Lung (tissue), 12 donors: ENCODE measurements around the gene DMAC1. TPM values are rescaled to one million over a fixed set of nuclear protein-coding genes. Genes with fewer than 3 reads are reported as not detected.

ENCODE experiments used
- ATAC-seq: fragments of 200-7000 bp; cut with Tn5 transposase; one replicate; pipeline ENCODE4 v1.9.1; 2020; ENCODE audit warnings: moderate number of reproducible peaks; ENCODE audit not compliant: insufficient read depth, low FRiP score
- DNase-seq, 3 donors: peaks; one replicate each; pipeline ENCODE4 v3.0.0-alpha.2; 2013 to 2017
- H3K27ac ChIP-seq, 2 donors: one replicate each; pipeline ENCODE4 v1.5.1; 2013; ENCODE audit warnings: mild to moderate bottlenecking in 2 of 2, moderate library complexity in 2 of 2, control low read depth in 1 of 2, inconsistent platforms in 1 of 2, low read depth in 1 of 2, low read length in 1 of 2
- H3K27me3 ChIP-seq, 3 donors: one replicate each; pipeline ENCODE4 v1.5.1; 2013; ENCODE audit warnings: low read length in 2 of 3; ENCODE audit not compliant: control insufficient read depth in 3 of 3, insufficient read depth in 3 of 3
- H3K36me3 ChIP-seq, 4 donors: one replicate each; pipeline ENCODE4 v1.5.1; 2013; ENCODE audit warnings: low read length in 4 of 4, mild to moderate bottlenecking in 1 of 4, moderate library complexity in 1 of 4; ENCODE audit not compliant: control insufficient read depth in 4 of 4, insufficient read depth in 4 of 4
- H3K4me1 ChIP-seq, 5 donors: one replicate each; pipeline ENCODE4 v1.5.1; 2013; ENCODE audit warnings: low read length in 5 of 5, mild to moderate bottlenecking in 2 of 5, moderate library complexity in 1 of 5; ENCODE audit not compliant: control insufficient read depth in 5 of 5, insufficient read depth in 5 of 5
- H3K4me3 ChIP-seq: one replicate; pipeline ENCODE4 v1.5.1; 2013; ENCODE audit warnings: mild to moderate bottlenecking, control low read depth, moderate library complexity
- H3K9ac ChIP-seq, 2 donors: one replicate each; pipeline ENCODE4 v1.5.1; 2013; ENCODE audit warnings: low read length in 2 of 2, control low read depth in 1 of 2; ENCODE audit not compliant: insufficient read depth in 1 of 2
- H3K9me3 ChIP-seq, 4 donors: one replicate each; pipeline ENCODE4 v1.5.1; 2013; ENCODE audit warnings: low read length in 3 of 4, mild to moderate bottlenecking in 1 of 4, moderate library complexity in 1 of 4; ENCODE audit not compliant: control insufficient read depth in 4 of 4, insufficient read depth in 3 of 4
- WGBS, 2 donors: extraction: QIAGEN DNeasy Blood & Tissue Kit; methylation state at CpG; one replicate each; pipeline ENCODE4 v1.1.7; 2013; 5-methylcytosine and 5-hydroxymethylcytosine counted together
- polyA plus RNA-seq, 2 donors: library from polyadenylated mRNA; stranded (reverse); fragments of 200-250 nt; gene quantifications; one replicate each; pipeline ENCODE4 v1.2.1, GENCODE V29; 2013
- total RNA-seq, 2 donors: library from RNA; depleted of rRNA in 1 of 2; stranded (reverse); fragments of >200 nt in 1 of 2; gene quantifications; one replicate each; pipeline ENCODE4 v1.2.1, GENCODE V29; 2014 to 2021
- TF ChIP-seq, protein P1 (sequence below): IDR thresholded peaks from 2 replicates; pipeline ENCODE4 v1.5.1; 2012; ENCODE audit warnings: mild to moderate bottlenecking; ENCODE audit errors: control extremely low read depth, extremely low read depth
- donor health status: control.
- donor health status: control.
- donor health status: Bipolar disorder and iron deficiency.
- donor health status: healthy.
- donor health status: DM: yes; HTN: yes; CAD: no.

Gene DMAC1
- total and polyA plus RNA-seq, 4 donors, result 12.0 to 37.6 (median 13.5) TPM

- peaks cover 0 to 11% (median 0%) of the 10 kb centered on the region in 5 donors for H3K4me1 ChIP-seq
- ATAC-seq, result no peak
- no peak overlapping the region for H3K4me3 ChIP-seq
- DNase-seq, result peak; percentile 17 to 78 (median 67)
- no peaks in the 10 kb centered on the region for H3K9me3 ChIP-seq
- no peaks in the 10 kb centered on the region for H3K27me3 ChIP-seq
- WGBS, 2 donors, result 82 to 86% methylated on average over 2 of the region's 2 CpGs
- no peaks in the 10 kb centered on the region for H3K36me3 ChIP-seq
- TF ChIP-seq, protein P1, sequence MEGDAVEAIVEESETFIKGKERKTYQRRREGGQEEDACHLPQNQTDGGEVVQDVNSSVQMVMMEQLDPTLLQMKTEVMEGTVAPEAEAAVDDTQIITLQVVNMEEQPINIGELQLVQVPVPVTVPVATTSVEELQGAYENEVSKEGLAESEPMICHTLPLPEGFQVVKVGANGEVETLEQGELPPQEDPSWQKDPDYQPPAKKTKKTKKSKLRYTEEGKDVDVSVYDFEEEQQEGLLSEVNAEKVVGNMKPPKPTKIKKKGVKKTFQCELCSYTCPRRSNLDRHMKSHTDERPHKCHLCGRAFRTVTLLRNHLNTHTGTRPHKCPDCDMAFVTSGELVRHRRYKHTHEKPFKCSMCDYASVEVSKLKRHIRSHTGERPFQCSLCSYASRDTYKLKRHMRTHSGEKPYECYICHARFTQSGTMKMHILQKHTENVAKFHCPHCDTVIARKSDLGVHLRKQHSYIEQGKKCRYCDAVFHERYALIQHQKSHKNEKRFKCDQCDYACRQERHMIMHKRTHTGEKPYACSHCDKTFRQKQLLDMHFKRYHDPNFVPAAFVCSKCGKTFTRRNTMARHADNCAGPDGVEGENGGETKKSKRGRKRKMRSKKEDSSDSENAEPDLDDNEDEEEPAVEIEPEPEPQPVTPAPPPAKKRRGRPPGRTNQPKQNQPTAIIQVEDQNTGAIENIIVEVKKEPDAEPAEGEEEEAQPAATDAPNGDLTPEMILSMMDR, result no peak
- no peak overlapping the region for H3K27ac ChIP-seq
- no peak overlapping the region for H3K9ac ChIP-seq
These were observed 47.1 kb downstream of the DMAC1 start for GRCh38 chr9:7752481-7752880.
